ENCODE measurements around the gene DCUN1D2.

DNA sequence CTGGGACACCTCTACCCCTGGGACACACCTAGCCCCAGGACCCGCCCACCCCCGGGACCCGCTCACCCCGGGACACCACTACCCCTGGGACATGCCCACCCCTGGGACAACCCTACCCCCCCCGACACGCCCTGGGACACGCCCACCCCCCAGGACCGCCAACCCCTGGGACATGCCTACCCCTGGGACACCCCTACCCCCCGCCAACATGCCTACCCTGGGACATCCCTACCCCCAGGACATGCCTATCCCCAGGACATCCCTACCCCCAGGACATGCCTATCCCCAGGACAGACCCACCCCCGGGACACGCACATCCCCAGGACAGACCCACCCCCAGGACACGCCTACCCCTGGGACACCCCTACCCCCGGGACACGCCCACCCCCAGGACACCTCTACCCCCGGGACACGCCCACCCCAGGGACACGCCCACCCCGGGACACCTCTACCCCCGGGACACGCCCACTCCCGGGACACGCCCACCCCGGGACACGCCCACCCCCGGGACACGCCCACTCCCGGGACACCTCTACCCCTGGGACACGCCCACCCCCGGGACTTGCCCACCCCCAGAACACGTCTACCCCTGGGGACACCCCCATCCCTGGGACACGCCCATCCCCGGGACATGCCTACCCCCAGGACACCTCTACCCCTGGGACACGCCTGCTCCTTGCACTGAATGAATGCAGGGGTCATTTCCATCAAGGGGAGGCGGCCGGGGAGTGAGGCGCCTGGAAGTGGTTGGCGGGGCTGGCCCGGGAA, 69.5 kb downstream of the DCUN1D2 start:
- TF ChIP-seq, protein P1, sequence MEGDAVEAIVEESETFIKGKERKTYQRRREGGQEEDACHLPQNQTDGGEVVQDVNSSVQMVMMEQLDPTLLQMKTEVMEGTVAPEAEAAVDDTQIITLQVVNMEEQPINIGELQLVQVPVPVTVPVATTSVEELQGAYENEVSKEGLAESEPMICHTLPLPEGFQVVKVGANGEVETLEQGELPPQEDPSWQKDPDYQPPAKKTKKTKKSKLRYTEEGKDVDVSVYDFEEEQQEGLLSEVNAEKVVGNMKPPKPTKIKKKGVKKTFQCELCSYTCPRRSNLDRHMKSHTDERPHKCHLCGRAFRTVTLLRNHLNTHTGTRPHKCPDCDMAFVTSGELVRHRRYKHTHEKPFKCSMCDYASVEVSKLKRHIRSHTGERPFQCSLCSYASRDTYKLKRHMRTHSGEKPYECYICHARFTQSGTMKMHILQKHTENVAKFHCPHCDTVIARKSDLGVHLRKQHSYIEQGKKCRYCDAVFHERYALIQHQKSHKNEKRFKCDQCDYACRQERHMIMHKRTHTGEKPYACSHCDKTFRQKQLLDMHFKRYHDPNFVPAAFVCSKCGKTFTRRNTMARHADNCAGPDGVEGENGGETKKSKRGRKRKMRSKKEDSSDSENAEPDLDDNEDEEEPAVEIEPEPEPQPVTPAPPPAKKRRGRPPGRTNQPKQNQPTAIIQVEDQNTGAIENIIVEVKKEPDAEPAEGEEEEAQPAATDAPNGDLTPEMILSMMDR (IDR thresholded peaks at IDR 0.05) = no peak
- no peak for TF ChIP-seq POLR2AphosphoS5 (IDR thresholded peaks at IDR 0.05)
